NOMO-1 treated with dmso at 0.1 percent for 144 hours (cell line): ENCODE data around the gene COL24A1.
"Not testable (repeated sequence)": the region's sequence is repeated elsewhere in the genome, so short reads cannot be mapped to it uniquely, and the experiment has no call there.

Experiments
- DNase-seq: peaks from one replicate; lab custom pipeline; 2025; ENCODE audit not compliant: unreplicated experiment; lab: John Stamatoyannopoulos, UW

The COL24A1 gene

DNA sequence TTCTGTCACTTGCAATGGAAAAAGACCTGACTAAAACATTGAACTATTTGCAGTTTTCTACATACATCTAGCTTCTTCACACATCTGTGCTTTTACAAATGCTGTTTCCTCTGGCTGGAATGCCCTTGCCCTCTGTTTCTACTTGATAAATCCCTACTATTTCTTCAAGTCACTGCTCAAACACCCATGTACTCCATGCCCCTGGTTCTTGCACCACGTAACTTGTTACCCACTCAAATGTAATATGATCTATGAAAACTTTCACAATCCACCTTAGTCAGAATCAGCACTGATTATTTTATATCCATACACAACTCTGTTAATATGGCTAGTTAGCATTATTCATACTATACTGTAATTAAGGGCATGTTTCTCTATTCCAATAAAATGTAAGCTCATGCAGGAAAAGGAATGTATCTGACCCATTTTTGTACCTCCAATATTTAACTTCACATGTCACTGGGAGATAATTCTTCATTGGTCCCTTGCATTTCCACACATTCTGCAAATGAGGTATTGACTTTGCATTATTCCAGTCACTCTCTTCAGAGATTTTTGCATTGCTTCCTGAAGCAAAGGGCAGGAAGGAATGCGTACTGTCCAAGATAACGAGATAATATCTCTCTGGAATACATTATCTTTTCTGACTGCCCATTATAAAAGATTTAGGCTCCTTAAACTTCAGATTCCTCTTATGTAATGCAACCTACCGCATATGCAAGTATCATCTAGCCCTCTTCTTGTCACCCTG lies 158.3 kb downstream of the COL24A1 start:
- DNase-seq: no peak

DNA sequence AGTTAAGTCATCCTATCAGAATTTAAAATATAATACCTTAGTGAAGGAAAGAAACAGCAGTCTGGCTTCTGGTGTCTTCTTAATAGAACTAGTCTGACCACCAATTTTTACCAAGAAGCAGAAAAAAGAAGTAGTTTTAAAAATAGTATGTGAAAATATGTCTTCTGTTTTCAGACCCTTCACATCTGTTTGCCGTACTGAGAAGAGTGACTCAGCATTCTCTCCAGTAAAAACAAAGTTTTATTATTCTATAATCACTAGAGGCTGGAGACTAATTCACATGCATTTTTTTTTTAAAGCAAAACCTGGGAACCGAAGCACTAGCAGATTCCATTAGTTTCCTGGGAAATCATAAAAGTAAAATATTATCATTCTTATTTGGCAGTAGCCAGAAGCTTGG lies 163.8 kb downstream of the COL24A1 start:
- peak; percentile 33 for DNase-seq

DNA sequence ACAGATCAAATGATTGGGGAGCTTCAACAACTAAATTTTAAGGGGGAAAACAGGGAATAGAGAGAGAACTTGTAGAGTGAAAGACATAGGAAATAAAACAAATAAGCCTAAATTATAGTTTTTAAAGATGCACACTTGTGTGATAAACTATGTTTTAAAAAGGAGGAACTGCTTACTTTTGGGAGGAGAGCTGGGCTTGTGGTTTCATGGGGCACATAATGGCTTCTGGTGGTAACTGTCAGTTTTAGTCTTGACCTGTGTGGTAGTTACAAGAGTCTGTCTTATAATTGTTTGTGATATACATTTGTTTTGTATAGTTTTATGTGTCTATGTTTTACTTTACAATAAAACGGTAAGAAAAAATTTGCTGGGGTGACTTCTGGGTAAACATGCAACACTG lies 165.3 kb downstream of the COL24A1 start:
- DNase-seq: peak; percentile 74

DNA sequence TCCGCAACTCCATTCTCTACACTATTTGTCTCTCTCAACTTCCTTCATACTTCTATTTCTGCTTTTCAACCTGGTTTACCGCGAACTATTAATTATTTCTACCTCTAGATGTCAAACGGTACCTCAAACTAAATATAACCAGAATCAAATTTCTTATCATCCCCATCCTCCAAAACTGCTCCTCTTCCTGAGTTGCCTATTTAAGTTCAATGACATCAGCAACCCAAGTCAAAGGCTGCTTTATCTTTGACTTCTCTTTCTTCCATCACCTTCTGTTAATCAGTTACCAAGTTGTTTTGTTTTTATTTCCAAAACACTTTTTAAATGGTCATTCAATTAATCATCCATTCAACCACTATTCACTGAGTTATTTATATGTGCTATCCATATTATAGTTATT lies 171.9 kb downstream of the COL24A1 start:
- no peak for DNase-seq

DNA sequence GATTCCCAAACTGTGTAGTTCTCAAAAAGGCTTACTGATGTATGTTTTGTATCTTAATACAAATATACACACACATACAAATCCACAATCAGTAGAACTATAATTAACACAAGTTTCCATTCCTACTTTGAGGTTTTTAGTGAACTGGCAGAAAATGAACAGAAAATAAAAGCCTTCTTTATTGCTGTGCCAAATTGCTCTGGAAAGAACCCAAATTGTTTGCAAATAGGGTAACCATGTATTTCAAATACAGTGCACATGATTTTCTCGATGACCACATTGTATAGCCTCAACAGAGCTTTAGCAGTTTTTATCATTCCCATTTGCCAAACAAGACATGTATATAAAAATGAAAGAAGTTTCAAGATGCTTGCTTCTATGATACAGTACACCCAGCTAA lies 173.3 kb downstream of the COL24A1 start:
- no peak for DNase-seq

DNA sequence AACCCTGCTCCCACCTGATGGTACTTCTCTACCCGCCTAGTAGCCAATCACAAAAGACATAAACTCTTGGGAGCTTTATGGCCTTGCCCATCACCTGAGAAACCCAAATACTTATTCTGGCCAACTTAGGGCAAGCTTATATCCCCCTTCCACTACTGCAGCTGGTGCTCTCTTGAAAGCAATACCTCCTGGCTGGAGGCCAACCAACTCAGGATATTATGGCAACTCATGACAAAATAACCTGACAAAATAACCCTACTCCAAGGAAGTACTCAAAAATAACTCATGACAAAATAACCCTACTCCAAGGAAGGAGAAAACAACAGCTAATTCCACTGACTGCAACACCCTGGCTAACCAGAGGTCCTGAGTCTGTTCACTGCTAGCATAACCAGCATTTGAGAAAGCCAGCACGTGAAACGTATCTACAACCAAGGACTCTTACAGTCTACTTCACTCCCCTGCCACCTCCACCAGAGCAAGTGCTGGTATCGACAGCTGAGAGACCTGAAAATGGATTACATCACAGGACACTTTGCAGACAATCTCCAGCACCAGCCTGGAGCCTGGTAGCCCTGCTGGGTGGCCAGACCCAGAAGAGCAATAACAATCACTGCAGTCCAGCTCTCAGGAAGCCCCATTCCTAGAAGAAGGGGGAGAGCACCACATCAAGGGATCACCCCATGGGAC lies 179.9 kb downstream of the COL24A1 start:
- no peak for DNase-seq

DNA sequence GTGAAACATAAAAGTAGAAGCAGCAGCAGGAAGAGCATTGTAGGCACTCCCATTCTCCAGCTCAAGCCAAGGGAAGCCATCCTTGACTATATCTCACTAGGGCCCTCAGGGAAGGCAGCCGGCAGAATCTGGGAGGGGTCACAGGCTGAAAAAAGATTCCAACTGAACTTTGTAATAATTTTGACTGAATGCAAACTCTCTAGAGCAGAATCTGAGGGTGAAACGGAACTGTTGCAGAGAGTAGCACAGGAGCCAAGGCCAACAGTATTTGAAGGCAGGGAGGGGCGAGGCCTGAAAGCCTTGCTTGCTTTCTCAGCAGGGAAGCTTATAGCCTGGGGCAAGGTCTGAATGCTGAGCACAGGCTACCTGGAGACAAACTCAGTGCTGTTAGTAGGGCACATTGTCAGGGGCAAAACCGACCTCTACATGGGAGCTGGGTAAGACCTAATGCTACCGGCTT lies 180.6 kb downstream of the COL24A1 start:
- DNase-seq: no peak

DNA sequence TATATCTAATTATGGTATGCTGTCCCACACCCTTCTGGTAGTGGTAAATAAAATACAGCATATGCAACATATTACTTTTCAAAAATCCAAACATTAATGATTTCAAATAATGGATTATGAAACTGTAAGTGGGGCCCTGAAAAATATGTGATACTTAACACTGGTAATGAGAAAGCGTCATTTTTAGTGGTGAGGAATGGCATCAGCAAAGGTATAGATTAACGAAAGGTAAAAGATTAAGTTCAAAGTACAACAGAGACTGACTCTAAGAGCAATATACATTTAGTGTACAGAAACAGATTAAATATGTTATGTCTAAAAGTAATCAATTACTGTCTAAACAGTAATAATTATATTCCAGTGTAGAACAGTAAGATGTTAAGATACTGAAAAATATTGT lies 194.1 kb downstream of the COL24A1 start:
- DNase-seq: no peak

DNA sequence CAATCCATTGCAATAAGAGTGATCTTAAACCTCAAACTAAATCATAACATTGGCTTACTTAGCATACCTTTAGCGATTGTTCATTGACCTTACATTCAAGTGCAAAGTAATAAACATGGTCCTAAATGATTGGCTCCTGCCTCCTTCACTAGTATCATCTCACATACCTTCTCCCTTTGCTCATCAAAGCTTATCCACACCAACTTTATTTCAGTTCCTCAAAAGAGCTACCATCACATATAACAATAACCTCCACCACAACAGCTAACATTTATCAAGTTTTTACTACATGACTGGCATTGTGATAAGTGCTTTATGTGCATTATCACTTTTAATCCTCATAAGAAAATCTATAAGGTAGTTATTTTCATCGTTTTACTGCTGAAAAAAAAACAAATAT lies 198.8 kb downstream of the COL24A1 start:
- no peak for DNase-seq

DNA sequence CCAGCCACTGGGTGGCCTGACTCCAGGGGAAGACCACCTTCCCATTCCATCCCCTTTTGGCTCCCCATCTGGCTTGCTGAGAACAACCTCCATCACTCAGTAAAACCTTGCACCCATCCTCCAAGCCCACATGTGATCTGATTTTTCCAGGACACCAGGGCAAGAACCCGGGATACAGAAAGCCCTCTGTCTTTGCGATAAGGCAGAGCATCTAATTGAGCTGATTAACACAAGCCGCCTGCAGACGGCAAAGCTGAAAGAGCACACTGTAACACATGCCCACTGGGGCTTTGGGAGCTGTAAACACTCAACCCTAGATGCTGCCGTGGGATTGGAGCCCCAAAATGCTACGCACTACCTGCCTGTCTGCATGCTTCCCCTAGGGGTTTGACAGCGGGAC lies 201.4 kb downstream of the COL24A1 start:
- DNase-seq: not testable (repeated sequence)

DNA sequence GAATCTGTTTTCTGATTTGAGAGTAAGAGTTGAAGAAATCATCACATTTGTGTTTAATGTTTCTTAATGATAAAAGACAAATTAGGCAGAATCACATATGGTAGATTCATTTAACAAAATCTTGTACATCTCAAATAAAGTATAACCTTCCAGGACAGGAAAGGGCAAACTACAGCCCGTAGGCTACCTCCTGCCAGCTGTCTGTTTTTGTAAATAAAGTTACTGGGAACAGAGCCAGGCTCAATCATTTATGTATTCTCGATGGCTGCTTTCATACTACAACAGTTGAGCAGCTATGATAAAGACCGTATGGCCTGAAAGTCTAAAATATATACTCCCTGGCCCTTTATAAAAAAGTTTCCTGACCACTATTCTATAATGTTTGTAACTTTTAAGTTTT lies 204.1 kb downstream of the COL24A1 start:
- DNase-seq: no peak

DNA sequence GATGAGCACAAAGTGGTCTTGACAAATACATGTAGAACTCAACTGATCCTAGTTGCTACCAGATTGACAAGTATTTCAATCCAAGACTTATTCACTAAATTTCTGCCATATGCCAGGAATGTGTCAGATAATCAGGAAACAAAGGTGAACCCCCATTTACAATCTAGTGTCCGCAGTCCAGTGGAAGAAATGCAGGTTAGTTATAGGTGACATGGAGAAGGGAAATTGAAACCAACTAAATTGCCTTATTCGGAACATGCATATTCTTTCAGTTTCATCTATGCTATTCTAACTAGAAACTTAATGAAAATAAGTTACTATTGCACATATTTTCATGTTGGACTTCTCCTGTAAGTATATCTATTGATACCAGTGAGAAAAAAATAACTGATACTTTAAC lies 209.4 kb downstream of the COL24A1 start:
- DNase-seq: no peak

DNA sequence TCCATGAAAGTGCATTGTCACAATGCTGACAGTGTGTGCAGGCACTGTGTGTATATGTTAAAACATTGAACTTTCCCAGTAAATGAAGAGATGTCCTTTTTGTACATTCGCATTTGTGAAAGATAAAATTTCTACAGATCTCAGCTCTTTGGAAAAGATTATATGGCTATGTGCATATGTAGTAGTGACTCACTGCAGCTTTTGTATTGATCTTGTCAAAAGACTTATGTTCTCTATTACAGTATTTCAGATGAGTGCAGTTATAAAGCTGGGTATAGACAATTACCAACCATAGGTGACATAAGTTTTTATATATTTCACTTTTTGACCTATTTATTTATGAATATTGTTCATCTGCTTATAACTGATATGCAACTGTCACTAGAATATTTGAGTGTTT lies 212.6 kb downstream of the COL24A1 start:
- no peak for DNase-seq

DNA sequence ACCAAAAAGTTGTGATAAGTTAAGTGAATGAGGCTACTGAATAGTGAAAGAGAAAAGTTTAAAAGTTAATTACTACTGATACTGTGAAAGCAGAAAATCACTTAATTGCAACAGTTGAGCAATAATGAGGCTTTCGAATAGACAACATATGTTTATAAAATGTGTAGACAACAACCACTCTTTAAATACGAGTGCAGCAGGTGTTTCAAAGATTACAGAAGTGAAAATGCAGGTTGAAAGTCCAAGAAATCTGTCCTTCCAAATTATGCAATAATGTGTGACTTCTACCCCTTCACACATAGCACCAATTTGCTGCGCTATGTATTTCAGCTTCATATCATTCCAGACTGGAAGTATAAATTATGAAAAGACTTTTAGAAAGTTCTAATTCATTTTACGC lies 213.0 kb downstream of the COL24A1 start:
- no peak for DNase-seq

DNA sequence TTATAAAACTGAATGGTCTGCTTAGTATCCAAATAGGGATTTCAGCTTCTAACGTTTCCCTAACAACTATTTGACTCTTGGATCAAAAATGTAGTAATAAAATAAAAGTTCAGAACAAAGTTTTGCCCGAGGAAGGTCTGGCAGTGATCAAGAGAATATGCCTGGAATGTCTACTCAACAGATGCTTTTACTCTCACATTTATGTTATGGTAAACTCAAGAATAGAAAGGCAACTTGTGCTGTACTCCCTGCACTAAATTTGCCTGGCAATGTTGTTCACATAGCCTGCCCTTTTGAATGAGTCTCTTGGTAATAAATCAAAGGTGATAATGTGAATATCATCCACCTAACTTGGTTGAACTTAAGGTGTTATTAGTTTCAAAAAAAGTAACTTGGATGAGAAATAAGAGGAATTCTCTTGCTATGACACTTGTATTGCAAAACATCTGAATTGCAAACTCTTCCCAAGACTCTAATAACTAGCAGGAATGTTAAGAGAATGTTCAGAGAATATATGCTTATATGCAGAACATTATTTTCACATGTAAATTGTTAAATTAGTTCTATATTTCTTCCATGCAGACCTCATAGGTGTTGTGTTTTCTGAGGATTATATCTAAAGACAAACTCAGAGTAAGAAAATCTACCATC lies 215.8 kb downstream of the COL24A1 start:
- no peak for DNase-seq

DNA sequence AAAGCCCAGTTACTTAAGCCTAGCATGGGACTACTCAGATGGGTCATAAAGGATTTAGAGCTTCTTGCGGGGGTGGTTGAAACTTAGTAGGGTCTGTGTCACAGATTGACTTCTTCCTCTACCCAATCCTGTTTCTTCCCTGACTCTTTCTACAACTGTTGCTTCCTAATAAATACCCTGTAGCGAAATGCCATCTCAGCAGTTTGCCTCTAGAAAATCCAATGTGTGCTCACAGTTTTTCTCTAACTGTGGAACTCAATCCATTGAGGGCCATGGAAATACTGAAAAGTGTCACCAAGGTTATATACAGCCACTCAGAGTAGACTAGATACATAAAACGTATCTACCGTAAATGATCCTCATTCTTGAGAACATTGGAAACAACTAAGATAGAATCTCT lies 217.7 kb downstream of the COL24A1 start:
- no peak for DNase-seq

DNA sequence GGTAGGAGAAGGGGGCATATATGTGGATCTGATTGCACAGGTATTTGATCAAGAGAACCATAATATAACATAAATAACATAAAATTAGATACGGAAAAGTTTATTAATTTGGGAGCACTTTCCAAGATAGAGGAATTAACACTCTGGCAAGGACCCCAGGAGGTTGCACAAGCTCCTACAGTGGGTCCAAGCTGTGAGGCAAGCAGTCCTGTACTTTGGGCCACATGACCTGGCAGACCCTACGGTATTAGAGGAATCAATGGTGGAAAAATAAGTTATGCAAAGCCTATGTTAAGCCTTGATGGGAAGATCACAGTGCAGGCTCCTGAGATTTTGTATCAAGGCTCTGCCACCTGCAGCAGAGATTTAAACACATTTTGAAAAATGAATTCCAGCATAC lies 220.1 kb downstream of the COL24A1 start:
- no peak for DNase-seq

DNA sequence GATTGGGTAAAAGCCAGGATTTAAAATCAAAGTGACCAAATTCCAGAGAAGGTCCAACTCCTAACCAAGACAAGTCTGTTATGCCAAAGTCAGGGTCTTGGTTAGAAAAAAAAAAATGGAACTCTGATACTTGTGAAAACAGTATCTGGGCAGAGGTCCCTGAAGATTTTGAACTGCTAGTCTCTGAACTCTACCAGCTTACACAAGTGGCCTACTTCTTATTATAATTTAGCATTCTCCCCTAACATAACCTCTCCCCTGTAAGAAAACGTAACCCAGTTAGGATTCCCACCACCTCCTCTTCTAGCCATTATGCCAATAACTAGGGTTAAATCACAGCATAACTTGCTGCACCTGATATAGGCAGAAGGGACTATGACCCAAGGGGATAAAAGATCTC lies 220.5 kb downstream of the COL24A1 start:
- DNase-seq: no peak

DNA sequence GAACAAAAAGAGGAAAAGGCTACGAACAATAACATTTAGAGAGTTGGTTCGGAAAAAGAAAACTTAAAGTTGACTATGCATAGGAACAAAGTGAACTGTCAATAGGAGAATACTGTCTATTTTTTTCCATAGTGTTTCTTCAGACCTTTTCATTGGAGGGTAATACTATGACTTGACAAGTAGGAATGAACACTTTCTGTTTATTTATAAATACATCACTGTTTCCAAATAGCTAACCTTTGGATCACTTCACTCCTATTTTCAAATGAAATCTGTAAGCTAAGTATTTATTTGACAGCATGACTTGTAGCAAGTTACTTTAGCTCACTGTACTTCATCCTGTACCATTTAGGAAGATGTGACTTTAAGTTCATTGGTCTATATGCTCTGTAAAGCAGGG lies 221.3 kb downstream of the COL24A1 start:
- no peak for DNase-seq

DNA sequence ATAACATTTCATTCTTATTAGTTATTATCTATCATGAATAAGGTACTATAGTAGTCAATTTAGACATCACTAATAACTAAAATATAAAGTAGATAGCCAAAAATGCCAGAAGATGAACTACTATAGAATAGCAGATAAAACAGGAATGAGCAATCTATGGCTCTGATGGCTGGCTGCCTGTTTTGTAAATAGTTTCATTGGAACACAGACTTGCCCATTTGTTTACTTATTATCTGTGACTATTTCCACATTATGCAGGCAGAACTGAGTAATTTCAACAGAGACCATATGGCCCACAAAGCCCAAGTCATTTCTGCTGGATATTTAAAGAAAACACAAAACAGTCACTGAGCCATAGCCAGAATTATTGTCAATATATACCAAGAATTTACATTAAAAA lies 222.1 kb downstream of the COL24A1 start:
- DNase-seq: no peak

DNA sequence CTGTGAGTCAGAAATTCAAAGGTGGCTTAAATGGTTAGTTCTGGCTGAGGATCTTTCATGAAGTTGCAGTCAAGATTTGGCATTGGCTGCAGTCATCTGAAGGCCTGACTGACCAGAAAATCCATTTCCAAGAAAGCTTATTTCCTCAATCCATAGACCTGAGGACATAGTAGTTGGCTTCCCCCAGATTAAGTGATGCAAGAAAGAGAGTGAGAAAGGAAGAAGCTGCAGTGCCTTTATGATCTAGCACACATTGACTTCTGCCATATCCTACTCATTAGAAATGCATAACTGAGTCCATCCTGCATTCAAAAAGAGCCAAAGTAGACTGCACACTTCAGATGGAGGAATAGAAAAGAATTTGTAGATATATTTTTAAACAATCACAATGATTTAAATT lies 222.6 kb downstream of the COL24A1 start:
- DNase-seq: no peak

DNA sequence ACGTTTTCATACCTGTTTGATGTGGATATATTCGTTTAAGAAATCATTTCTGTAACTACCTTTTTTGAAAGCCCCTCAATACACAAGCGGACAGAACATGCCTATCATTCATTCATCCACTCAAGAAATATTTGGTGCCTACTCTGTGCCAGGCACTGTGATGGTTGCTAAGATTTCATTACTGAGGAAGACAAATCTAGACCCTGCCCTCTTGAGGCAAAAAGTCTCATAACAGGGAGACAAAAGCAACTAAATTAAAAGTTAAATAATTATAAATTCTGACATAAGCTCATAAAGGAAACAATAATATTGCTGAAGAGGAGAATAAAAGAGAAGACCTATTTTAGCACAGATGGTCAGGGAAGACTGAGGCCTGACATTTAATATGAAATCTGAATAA lies 244.8 kb downstream of the COL24A1 start:
- DNase-seq: no peak
